ENCODE data around the gene TGFBR3. TPM values are rescaled to one million over a fixed set of nuclear protein-coding genes. Genes with fewer than 3 reads are reported as not detected.

The TGFBR3 gene
- total and polyA plus RNA-seq, 2 of the 8 experiments (the other 6 are each of a cell fraction or from before 2014, with no cell fraction given): 2.0 to 6.1 TPM

GRCh38 chr1:91650764-91651163 lies 235.2 kb downstream of the TGFBR3 start:
- Histone ChIP-seq H3K14ac (ENCODE audit: insufficient read length) (no peak overlapping the region), H3K79me1 (ENCODE audit: low read depth, low read length) (no peaks in the 10 kb centered on the region), H3K27me3 (replicated peaks in 1 of 4; ENCODE audit: control insufficient read depth in 3 of 4, extremely low read depth in 1 of 4, insufficient read depth in 3 of 4, low read length in 3 of 4) (no peaks in the 10 kb centered on the region), H3K18ac (ENCODE audit: extremely low read depth, low read length) (no peak overlapping the region; the same call in 1 of the 2 replicates), H4K5ac (ENCODE audit: insufficient read length, low read depth, low read length) (no peak overlapping the region), H3K36me3 (ENCODE audit: control insufficient read depth in 2 of 4, insufficient read depth in 4 of 4, low read length in 3 of 4) (no peaks in the 10 kb centered on the region), H2BK120ac (replicated peaks; ENCODE audit: low read depth, low read length) (no peak overlapping the region), H3K9ac (replicated peaks in 1 of 4; ENCODE audit: extremely low read depth in 1 of 4, low read depth in 3 of 4, low read length in 3 of 4) (no peak overlapping the region), H4K20me1 (replicated peaks in 1 of 2; ENCODE audit: control insufficient read depth in 1 of 2, insufficient read depth in 2 of 2, low read length in 2 of 2) (no peaks in the 10 kb centered on the region), H3K56ac (replicated peaks; ENCODE audit: insufficient read length, low read depth, low read length) (no peak overlapping the region), H3K27ac (ENCODE audit: low read depth, low read length) (no peak overlapping the region), H3K23ac (ENCODE audit: insufficient read length) (no peak overlapping the region), H3K4me1 (replicated peaks in 1 of 4; ENCODE audit: control insufficient read depth in 3 of 4, insufficient read depth in 4 of 4, low read length in 3 of 4) (peaks cover 0 to 5% (median 3%) of the 10 kb centered on the region in 4 experiments; a peak in 4 of 7 replicates), H2AK5ac (ENCODE audit: low read depth, low read length) (no peak overlapping the region), H3K4ac (replicated peaks; ENCODE audit: insufficient read length, low read depth, low read length) (no peak overlapping the region), H4K8ac (ENCODE audit: extremely low read depth, insufficient read depth, low read length) (no peak overlapping the region; the same call in 1 of the 2 replicates), H2BK12ac (ENCODE audit: low read depth, low read length) (peak overlapping the region; percentile 20; the same call in 1 of the 2 replicates), H2BK5ac (ENCODE audit: low read depth, low read length) (no peak overlapping the region), H3K23me2 (ENCODE audit: low read depth, low read length) (no peaks in the 10 kb centered on the region), H2BK15ac (ENCODE audit: low read length) (no peak overlapping the region), H3K79me2 (ENCODE audit: control insufficient read depth in 1 of 2, insufficient read depth in 2 of 2, low read length in 2 of 2) (no peaks in the 10 kb centered on the region), H2AFZ (ENCODE audit: low read length) (no peak overlapping the region), H3K4me3 (ENCODE audit: extremely low read depth in 1 of 4, insufficient read depth in 2 of 4, low read depth in 3 of 4, low read length in 4 of 4) (no peak overlapping the region), H2BK20ac (ENCODE audit: low read length) (no peak overlapping the region), H3K9me3 (ENCODE audit: insufficient read depth in 2 of 2, low read depth in 1 of 2, low read length in 1 of 2) (no peaks in the 10 kb centered on the region), H4K91ac (replicated peaks; ENCODE audit: insufficient read length, low read length) (peak overlapping the region; percentile 36), H3K4me2 (ENCODE audit: insufficient read depth in 1 of 2, low read depth in 2 of 2, low read length in 2 of 2) (no peak overlapping the region)
- WGBS, 2 experiments (ENCODE audit: extremely low coverage in 1 of 2, insufficient coverage in 1 of 2, insufficient read length in 1 of 2, insufficient replicate concordance in 2 of 2, low coverage in 1 of 2, low lambda C conversion rate in 2 of 2, missing lambda C conversion rate in 1 of 2): 100% methylated on average over 1 of the region's 1 CpG; no CpG with 5 or more reads in 1 of the 2 experiments
- DNase-seq (ENCODE audit: low read depth in 1 of 2, low spot score in 2 of 2) (no peak), FAIRE-seq (no peak)
- CTCF ChIA-PET (ENCODE audit: partially characterized antibody): interaction anchor here (1.3 to 1.6 kb wide), 4 partner anchors 14 to 148 kb away, joined by 3 to 4 read pairs (median 4); no protein-coding TSS in a partner anchor
- POLR2A ChIA-PET (ENCODE audit: partially characterized antibody): interaction anchor here (0.7 to 1.4 kb wide), 2 partner anchors 8 to 17 kb away, joined by 3 to 4 read pairs; no protein-coding TSS in a partner anchor
- no peak for TF ChIP-seq CREB1 (IDR thresholded peaks at IDR 0.05)
- no peak for TF ChIP-seq GABPA (IDR thresholded peaks at IDR 0.05; ENCODE audit: borderline replicate concordance, insufficient read depth, low read length)
- no peak for TF ChIP-seq TBP (IDR thresholded peaks at IDR 0.05; ENCODE audit: low read depth, low read length)
- no peak for TF ChIP-seq CEBPB (IDR thresholded peaks at IDR 0.05; ENCODE audit: low read depth, low read length)
- TF ChIP-seq TCF12 (IDR thresholded peaks at IDR 0.05; ENCODE audit: low read depth, low read length): no peak
- TF ChIP-seq EP300 (IDR thresholded peaks at IDR 0.05; ENCODE audit: borderline replicate concordance in 1 of 2, low read depth in 2 of 2, low read length in 2 of 2): no peak
- no peak for TF ChIP-seq MAX (IDR thresholded peaks at IDR 0.05)
- no peak for TF ChIP-seq SAP30 (IDR thresholded peaks at IDR 0.05; ENCODE audit: insufficient read depth, insufficient replicate concordance, low read length)
- no peak for TF ChIP-seq FOSL1 (IDR thresholded peaks at IDR 0.05; ENCODE audit: insufficient read depth, low read depth, low read length)
- TF ChIP-seq POU5F1 (IDR thresholded peaks at IDR 0.05; ENCODE audit: low read depth, low read length): no peak
- TF ChIP-seq CBX8 (IDR thresholded peaks at IDR 0.05; ENCODE audit: borderline replicate concordance, low read depth, low read length): no peak
- TF ChIP-seq POLR2A (IDR thresholded peaks at IDR 0.05; ENCODE audit: control extremely low read depth in 1 of 2, low read depth in 2 of 2, low read length in 2 of 2): no peak
- TF ChIP-seq EGR1 (IDR thresholded peaks at IDR 0.05; ENCODE audit: borderline replicate concordance, low read depth, low read length): no peak

Measured in H1 (cell line).